MCF 10A (cell line): Measurements from ENCODE around the gene SP5. TPM values are rescaled to one million over a fixed set of nuclear protein-coding genes. Genes with fewer than 3 reads are reported as not detected.

Experiments
- BruUV-seq: library from RNA; stranded (reverse); fragments of 400-500 nt; replicated peaks from 2 replicates; lab custom pipeline; 2021; lab: Mats Ljungman, UMichigan
- CTCF ChIA-PET: fragments of 300-600 bp; sonication (Branson Sonifier 250); formaldehyde crosslinking; extraction: SDS; loops from one replicate; lab custom pipeline; 2021; ENCODE audit warnings: antibody characterized with exemption, inconsistent platforms; lab: Yijun Ruan, JAX
- POLR2A ChIA-PET: fragments of 300-600, 350-650 bp; sonication (Branson Sonifier 250); formaldehyde crosslinking; extraction: SDS; loops from one replicate; lab custom pipeline; 2020; ENCODE audit warnings: antibody characterized with exemption, inconsistent platforms; lab: Yijun Ruan, JAX
- DNase-seq: peaks from one replicate; pipeline ENCODE4 v3.0.0-alpha.2; 2018; ENCODE audit not compliant: unreplicated experiment
- H3K27ac Mint-ChIP-seq: one replicate; pipeline ENCODE4 v1.8.0; 2022; ENCODE audit warnings: mild to moderate bottlenecking, low read depth, mixed read lengths; ENCODE audit not compliant: unreplicated experiment
- H3K27me3 Mint-ChIP-seq: one replicate; pipeline ENCODE4 v1.8.0; 2022; ENCODE audit warnings: mixed read lengths; ENCODE audit not compliant: insufficient read depth, unreplicated experiment
- H3K36me3 Mint-ChIP-seq: one replicate; pipeline ENCODE4 v1.8.0; 2022; ENCODE audit warnings: mild to moderate bottlenecking, moderate library complexity, mixed read lengths; ENCODE audit not compliant: insufficient read depth, unreplicated experiment
- H3K4me1 Mint-ChIP-seq: one replicate; pipeline ENCODE4 v1.8.0; 2022; ENCODE audit warnings: mixed read lengths; ENCODE audit not compliant: insufficient read depth, unreplicated experiment
- H3K4me3 Mint-ChIP-seq: one replicate; pipeline ENCODE4 v1.8.0; 2022; ENCODE audit warnings: mild to moderate bottlenecking, moderate library complexity, mixed read lengths; ENCODE audit not compliant: unreplicated experiment
- H3K9me3 Mint-ChIP-seq: one replicate; pipeline ENCODE4 v1.8.0; 2022; ENCODE audit warnings: mixed read lengths; ENCODE audit not compliant: unreplicated experiment
- intact Hi-C: fragments of 100-400 bp; cut with micrococcal nuclease; formaldehyde crosslinking; loops from 2 replicates; pipeline ENCODE4 v1.14.1; 2022
- total RNA-seq: library from RNA; stranded (reverse); gene quantifications from 2 replicates; pipeline ENCODE4 v1.2.3, GENCODE V29; 2022
- TF ChIP-seq, protein P1 (sequence below): fragments of 200-600 bp; IDR thresholded peaks from one replicate; pipeline ENCODE4 v1.8.0; 2022; ENCODE audit warnings: antibody characterized with exemption, mild to moderate bottlenecking; ENCODE audit not compliant: unreplicated experiment

The SP5 gene
- total RNA-seq, 1 experiment from 2014 or later, result not detected

DNA sequence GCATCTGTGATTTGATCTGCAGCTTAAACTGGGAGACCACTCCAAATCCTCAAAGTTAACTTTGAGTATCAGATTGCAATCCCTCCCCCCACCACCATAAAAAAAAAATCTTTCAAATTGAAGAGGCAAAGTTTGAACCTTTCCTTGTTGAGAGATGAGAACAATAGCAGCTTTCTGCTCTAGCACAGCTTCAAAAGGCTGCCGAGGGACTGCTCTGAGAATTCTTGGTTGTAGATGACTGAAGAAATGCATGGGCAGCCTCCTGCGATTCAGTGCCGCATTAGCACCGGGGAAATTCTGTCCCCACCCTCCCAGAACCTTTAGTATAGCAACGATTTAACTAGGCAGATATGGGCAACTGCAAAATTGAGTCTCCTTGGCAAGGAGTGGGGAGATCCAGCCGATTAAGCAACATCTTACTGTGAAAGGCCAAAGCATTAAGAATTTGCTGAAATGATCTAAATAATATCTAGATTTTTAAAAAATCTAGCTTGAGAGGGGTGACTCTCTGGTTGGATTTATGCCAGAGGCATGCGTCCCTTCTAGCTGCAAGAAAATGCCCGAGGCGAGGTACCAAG lies 3.9 kb upstream of the SP5 start:
- ChIA-PET POLR2A (interaction anchor here (0.7 kb wide), 1 partner anchor 11 kb away, joined by 3 read pairs; no protein-coding TSS in a partner anchor), CTCF (interaction anchor here (1.0 kb wide), 1 partner anchor 105 kb away, joined by 4 read pairs; the partner anchor contains the start of gene GAD1)
- intact Hi-C loops, result no loop called here
- TF ChIP-seq, protein P1, sequence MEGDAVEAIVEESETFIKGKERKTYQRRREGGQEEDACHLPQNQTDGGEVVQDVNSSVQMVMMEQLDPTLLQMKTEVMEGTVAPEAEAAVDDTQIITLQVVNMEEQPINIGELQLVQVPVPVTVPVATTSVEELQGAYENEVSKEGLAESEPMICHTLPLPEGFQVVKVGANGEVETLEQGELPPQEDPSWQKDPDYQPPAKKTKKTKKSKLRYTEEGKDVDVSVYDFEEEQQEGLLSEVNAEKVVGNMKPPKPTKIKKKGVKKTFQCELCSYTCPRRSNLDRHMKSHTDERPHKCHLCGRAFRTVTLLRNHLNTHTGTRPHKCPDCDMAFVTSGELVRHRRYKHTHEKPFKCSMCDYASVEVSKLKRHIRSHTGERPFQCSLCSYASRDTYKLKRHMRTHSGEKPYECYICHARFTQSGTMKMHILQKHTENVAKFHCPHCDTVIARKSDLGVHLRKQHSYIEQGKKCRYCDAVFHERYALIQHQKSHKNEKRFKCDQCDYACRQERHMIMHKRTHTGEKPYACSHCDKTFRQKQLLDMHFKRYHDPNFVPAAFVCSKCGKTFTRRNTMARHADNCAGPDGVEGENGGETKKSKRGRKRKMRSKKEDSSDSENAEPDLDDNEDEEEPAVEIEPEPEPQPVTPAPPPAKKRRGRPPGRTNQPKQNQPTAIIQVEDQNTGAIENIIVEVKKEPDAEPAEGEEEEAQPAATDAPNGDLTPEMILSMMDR, result no peak
- no peaks in the 10 kb centered on the region for H3K9me3 Mint-ChIP-seq
- no peak overlapping the region for H3K27ac Mint-ChIP-seq
- DNase-seq, result no peak
- no peaks in the 10 kb centered on the region for H3K36me3 Mint-ChIP-seq
- H3K4me1 Mint-ChIP-seq, result no peaks in the 10 kb centered on the region
- H3K4me3 Mint-ChIP-seq, result no peak overlapping the region
- H3K27me3 Mint-ChIP-seq, result peaks cover 67% of the 10 kb centered on the region
- no TSS peak for BruUV-seq

DNA sequence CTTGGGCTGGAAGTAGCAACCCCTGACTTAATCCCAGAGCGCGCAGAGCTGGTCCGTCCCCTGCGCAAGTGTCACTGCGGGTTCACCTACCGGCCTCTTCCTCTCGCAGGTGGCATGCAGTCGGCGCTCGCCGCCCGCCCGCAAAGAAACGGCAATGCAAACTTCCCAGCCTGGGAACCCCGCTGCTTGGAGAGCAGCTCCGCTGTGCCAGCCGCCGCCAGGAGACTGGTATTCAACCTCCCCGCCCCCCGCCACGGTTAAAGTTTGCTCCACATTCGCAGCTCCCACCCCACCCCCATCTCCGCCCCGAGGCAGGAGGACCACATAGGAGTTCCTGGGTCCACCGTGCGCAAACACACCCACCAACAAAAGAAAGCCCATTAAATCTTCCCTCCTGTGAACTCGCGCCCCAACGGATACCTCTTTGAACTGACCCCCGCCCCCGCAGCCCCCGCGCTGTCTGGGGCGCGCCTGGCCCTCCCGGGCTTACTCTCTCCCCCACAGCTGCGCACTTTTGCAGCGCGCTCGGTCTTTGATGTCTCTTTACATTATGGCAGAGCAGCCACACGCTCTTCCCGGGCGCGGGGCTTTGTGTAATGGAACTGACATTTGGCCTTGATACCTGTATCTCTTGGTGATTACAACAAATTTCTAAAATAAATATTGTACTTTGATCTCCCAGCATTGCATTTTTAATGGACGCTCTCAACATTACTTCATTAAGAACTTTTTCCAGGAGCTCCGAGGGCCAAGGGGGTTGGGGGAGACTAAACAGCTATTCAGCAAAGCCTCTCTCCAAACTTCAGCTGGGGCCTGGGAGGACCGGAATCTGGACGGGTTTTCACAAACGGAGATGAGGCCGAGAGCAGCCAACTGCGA lies 3.1 kb upstream of the SP5 start:
- intact Hi-C loops, result no loop called here

DNA sequence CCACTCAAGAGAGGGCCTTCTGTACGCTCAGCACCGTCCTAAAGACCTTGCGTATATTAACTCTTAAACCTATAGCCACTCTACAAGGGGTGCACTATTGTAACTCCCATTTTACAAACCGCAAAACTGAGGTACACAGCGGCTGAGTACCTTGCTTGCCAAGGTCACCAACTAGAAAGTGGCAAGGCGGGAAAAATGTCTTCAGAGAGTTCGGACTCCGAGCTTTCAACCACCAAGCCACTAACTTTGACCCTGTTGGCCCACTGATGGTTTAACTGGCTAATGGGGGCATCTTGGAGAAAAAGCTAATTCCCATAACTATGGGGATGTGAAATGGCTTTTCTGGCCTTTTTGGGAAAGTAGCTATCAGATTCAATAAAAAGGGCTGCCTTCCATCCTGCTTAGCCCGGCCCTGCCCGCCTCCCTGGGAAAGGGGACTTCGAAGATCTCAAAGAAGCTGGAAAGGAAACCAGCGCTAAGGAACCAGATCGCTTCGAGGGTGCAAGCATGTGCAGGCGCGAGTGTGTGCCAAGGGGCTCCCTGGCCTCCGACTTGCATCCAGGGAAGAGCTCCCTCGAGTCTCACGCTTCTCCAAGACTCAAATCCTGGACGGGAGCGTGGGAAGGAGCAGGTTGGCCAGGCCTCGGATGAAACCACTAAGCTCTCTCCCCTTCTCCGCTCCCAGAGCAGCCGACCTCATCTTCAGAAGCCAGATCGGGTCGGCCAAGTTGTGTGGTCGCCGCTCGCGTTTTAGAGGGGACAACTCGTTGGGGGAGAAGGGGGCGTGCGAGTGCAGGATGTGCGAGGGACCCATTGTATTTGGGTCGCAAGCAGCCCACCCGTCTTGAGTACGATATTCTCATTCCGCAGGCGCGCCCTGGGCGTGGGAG lies 2.2 kb upstream of the SP5 start:
- H3K4me3 Mint-ChIP-seq, result no peak overlapping the region
- CTCF ChIA-PET, result interaction anchor here (0.6 to 1.4 kb wide), 5 partner anchors 11 to 477 kb away, joined by 3 to 6 read pairs (median 5); no protein-coding TSS in a partner anchor
- no TSS peak for BruUV-seq

More for the DNA sequence above, 3.1 kb upstream of the SP5 start:
- POLR2A ChIA-PET, result no interaction called here
- CTCF ChIA-PET, result interaction anchor here (0.6 to 1.4 kb wide), 4 partner anchors 11 to 303 kb away, joined by 3 to 5 read pairs (median 4); no protein-coding TSS in a partner anchor
- no peak for DNase-seq
- Mint-ChIP-seq H3K27ac (no peak overlapping the region), H3K27me3 (peaks cover 67% of the 10 kb centered on the region), H3K4me1 (no peaks in the 10 kb centered on the region), H3K4me3 (no peak overlapping the region), H3K9me3 (no peaks in the 10 kb centered on the region), H3K36me3 (no peaks in the 10 kb centered on the region)
- TF ChIP-seq, protein P1, result no peak
- BruUV-seq, result no TSS peak

More for the DNA sequence above, 2.2 kb upstream of the SP5 start:
- no peaks in the 10 kb centered on the region for H3K4me1 Mint-ChIP-seq
- DNase-seq, result no peak
- TF ChIP-seq, protein P1, result no peak
- peaks cover 64% of the 10 kb centered on the region for H3K27me3 Mint-ChIP-seq
- intact Hi-C loops, result no loop called here
- no peaks in the 10 kb centered on the region for H3K9me3 Mint-ChIP-seq
- no peaks in the 10 kb centered on the region for H3K36me3 Mint-ChIP-seq
- no peak overlapping the region for H3K27ac Mint-ChIP-seq
- POLR2A ChIA-PET, result interaction anchor here (0.7 kb wide), 2 partner anchors 26 to 45 kb away, joined by 4 read pairs; no protein-coding TSS in a partner anchor
